Neural progenitor cell (in vitro differentiated cells): ENCODE measurements around the gene MEIS1. TPM values are rescaled to one million over a fixed set of nuclear protein-coding genes. Genes with fewer than 3 reads are reported as not detected.

Source experiments
- DNase-seq: peaks from one replicate; pipeline ENCODE4 v3.0.0-alpha.2; 2016; ENCODE audit warnings: low spot score
- H2AFZ ChIP-seq: fragments of 200-600 bp; sonication (generic); replicated peaks from 2 replicates; pipeline ENCODE4 v1.6.1; 2016; ENCODE audit warnings: antibody characterized with exemption
- H3F3A ChIP-seq: fragments of 200-600 bp; sonication (generic); 2 replicates; pipeline ENCODE4 v1.6.1; 2016; ENCODE audit warnings: antibody characterized with exemption, low read depth
- H3K27ac ChIP-seq: fragments of 200-600 bp; sonication (generic); 2 replicates; pipeline ENCODE4 v1.5.1; 2016; ENCODE audit warnings: mild to moderate bottlenecking
- H3K27me3 ChIP-seq: fragments of 200-600 bp; sonication (generic); 2 replicates; pipeline ENCODE4 v1.6.1; 2016; ENCODE audit warnings: mild to moderate bottlenecking, moderate library complexity
- H3K36me3 ChIP-seq: fragments of 200-600 bp; sonication (generic); 2 replicates; pipeline ENCODE4 v1.5.1; 2016
- H3K4me1 ChIP-seq: fragments of 200-600 bp; sonication (generic); 2 replicates; pipeline ENCODE4 v1.6.1; 2016; ENCODE audit warnings: mixed run types
- H3K4me2 ChIP-seq: fragments of 200-600 bp; sonication (generic); 2 replicates; pipeline ENCODE4 v1.6.1; 2016
- H3K4me3 ChIP-seq: fragments of 200-600 bp; sonication (generic); 2 replicates; pipeline ENCODE4 v1.5.1; 2016
- H3K79me2 ChIP-seq: fragments of 200-600 bp; sonication (generic); 2 replicates; pipeline ENCODE4 v1.6.1; 2016; ENCODE audit warnings: low read depth
- H3K9ac ChIP-seq: fragments of 200-600 bp; sonication (generic); 2 replicates; pipeline ENCODE4 v1.6.1; 2016
- H3K9me3 ChIP-seq: fragments of 200-600 bp; sonication (generic); 2 replicates; pipeline ENCODE4 v1.5.1; 2016; ENCODE audit warnings: low read depth
- H4K20me1 ChIP-seq: fragments of 200-600 bp; sonication (generic); 2 replicates; pipeline ENCODE4 v1.6.1; 2016; ENCODE audit warnings: low read depth
- H3K27ac Mint-ChIP-seq: 3 replicates; pipeline ENCODE4 v1.8.0; 2021; ENCODE audit warnings: mixed read lengths
- H3K27me3 Mint-ChIP-seq: 2 replicates; pipeline ENCODE4 v1.8.0; 2022; ENCODE audit warnings: low read depth, mild to moderate bottlenecking, inconsistent platforms, moderate library complexity, mixed read lengths; ENCODE audit not compliant: insufficient read depth
- H3K36me3 Mint-ChIP-seq: 3 replicates; pipeline ENCODE4 v1.8.0; 2021; ENCODE audit warnings: mixed read lengths
- H3K4me1 Mint-ChIP-seq: 3 replicates; pipeline ENCODE4 v1.8.0; 2021; ENCODE audit warnings: mixed read lengths
- H3K4me3 Mint-ChIP-seq: 3 replicates; pipeline ENCODE4 v1.8.0; 2021; ENCODE audit warnings: mild to moderate bottlenecking, moderate library complexity, mixed read lengths
- H3K9me3 Mint-ChIP-seq: 3 replicates; pipeline ENCODE4 v1.8.0; 2020; ENCODE audit warnings: mixed read lengths
- CTCF ChIP-seq: fragments of 200-600 bp; sonication (generic); IDR thresholded peaks from 2 replicates; pipeline ENCODE4 v1.5.1; 2017; ENCODE audit warnings: antibody characterized with exemption, mild to moderate bottlenecking
- EZH2 ChIP-seq: fragments of 200-600 bp; sonication (generic); IDR thresholded peaks from 2 replicates; pipeline ENCODE4 v1.6.1; 2017; ENCODE audit warnings: antibody characterized with exemption, mild to moderate bottlenecking, moderate library complexity
- EZH2phosphoT487 ChIP-seq: fragments of 200-600 bp; sonication (generic); IDR thresholded peaks from 2 replicates; pipeline ENCODE4 v1.6.1; 2017; ENCODE audit warnings: antibody characterized with exemption
- total RNA-seq: library from RNA; depleted of rRNA; stranded (reverse); fragments of >200 nt; gene quantifications from 2 replicates; pipeline ENCODE4 v1.2.3, GENCODE V29; 2015; ENCODE audit warnings: low replicate concordance

The MEIS1 gene
- total RNA-seq, 1 donor from 2014 or later, result 14.7 TPM

DNA sequence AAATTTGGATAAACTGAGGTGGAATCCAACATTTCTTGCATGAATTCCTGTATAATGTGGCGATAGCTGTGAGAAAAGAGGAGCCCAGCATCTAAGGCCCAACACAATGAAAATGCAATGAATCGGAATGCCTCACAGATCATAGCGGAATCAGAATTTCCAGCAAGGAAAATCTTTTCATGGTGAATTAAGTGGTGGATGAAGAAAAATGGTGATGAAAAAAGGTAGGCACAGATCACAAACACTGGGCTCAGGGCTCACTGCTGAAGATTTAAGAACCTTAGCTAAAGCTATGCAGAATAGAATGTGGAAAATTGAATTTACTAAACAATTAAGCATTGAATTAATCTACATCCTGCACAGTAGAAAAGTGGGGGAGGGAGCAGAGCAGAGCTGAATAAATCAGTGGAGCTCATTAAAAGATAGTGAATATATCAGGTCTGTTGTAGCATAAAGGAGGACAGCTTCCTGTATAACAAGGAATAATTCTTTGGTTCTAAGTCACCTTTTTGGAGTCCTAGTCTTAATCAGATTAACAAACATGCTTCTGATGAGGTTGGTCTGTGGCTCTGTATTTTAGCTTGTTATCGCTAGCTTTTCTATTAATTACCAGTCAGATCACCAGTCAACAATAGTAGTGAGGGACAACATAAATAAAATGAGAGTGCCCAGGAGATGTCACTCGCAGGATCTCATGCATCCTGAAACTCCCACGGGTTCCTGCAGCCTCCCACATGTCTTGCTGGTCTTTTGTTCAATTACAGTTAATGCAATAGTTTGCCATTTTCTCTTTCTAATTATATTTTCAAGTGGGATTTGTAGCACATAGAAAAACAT, 27.0 kb downstream of the MEIS1 start:
- no peaks in the 10 kb centered on the region for H3K27me3 ChIP-seq
- peaks cover 12% of the 10 kb centered on the region for H3K36me3 Mint-ChIP-seq
- TF ChIP-seq EZH2phosphoT487 (no peak), EZH2 (no peak), CTCF (no peak)
- no peak overlapping the region for H2AFZ ChIP-seq
- peaks cover 2% of the 10 kb centered on the region for H3K27me3 Mint-ChIP-seq
- no peak overlapping the region for H3K27ac ChIP-seq
- H4K20me1 ChIP-seq, result no peaks in the 10 kb centered on the region
- H3K4me2 ChIP-seq, result no peak overlapping the region
- no peaks in the 10 kb centered on the region for H3K79me2 ChIP-seq
- no peaks in the 10 kb centered on the region for H3K9me3 ChIP-seq
- no peak overlapping the region for H3K4me3 ChIP-seq
- H3K4me1 ChIP-seq, result peaks cover 5% of the 10 kb centered on the region
- peak overlapping the region; percentile 12 for H3K4me3 Mint-ChIP-seq
- no peak overlapping the region for H3K9ac ChIP-seq
- H3F3A ChIP-seq, result no peaks in the 10 kb centered on the region
- H3K4me1 Mint-ChIP-seq, result peaks cover 73% of the 10 kb centered on the region
- H3K27ac Mint-ChIP-seq, result peak overlapping the region; percentile 85
- peaks cover 3% of the 10 kb centered on the region for H3K9me3 Mint-ChIP-seq
- DNase-seq, result no peak
- no peaks in the 10 kb centered on the region for H3K36me3 ChIP-seq

DNA sequence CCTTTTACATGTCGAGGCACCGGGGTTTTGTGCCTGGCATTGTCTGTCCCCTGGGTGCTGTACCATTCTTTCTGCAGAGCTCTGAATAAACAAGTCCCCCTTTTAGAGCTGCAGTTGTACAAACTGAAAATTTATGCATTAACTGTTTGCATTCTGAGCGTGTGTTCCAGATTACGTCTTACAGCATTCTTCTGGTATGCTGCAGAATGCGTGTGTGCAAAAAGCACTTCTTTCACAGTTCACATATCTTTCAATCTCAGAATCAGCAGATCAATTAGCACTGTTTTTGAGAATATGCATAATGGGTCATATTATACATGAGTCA, 27.5 kb downstream of the MEIS1 start:
- Mint-ChIP-seq H3K27ac (peak overlapping the region; percentile 29), H3K27me3 (peaks cover 3% of the 10 kb centered on the region), H3K9me3 (peaks cover 3% of the 10 kb centered on the region), H3K4me3 (no peak overlapping the region), H3K4me1 (peaks cover 78% of the 10 kb centered on the region), H3K36me3 (peaks cover 10% of the 10 kb centered on the region)
- H2AFZ ChIP-seq, result no peak overlapping the region
- no peak overlapping the region for H3K9ac ChIP-seq
- H3K27ac ChIP-seq, result no peak overlapping the region
- no peaks in the 10 kb centered on the region for H4K20me1 ChIP-seq
- H3F3A ChIP-seq, result no peaks in the 10 kb centered on the region
- no peak for DNase-seq
- H3K79me2 ChIP-seq, result no peaks in the 10 kb centered on the region
- peaks cover 5% of the 10 kb centered on the region for H3K4me1 ChIP-seq
- TF ChIP-seq EZH2phosphoT487, result no peak
- TF ChIP-seq EZH2, result no peak
- no peak for TF ChIP-seq CTCF
- H3K36me3 ChIP-seq, result no peaks in the 10 kb centered on the region
- no peaks in the 10 kb centered on the region for H3K27me3 ChIP-seq
- no peak overlapping the region for H3K4me3 ChIP-seq
- no peak overlapping the region for H3K4me2 ChIP-seq
- H3K9me3 ChIP-seq, result no peaks in the 10 kb centered on the region

GRCh38 chr2:66463206-66463755, 28.4 kb downstream of the MEIS1 start:
- H3K27ac Mint-ChIP-seq, result peak overlapping the region; percentile 61
- H3K9me3 Mint-ChIP-seq, result peaks cover 3% of the 10 kb centered on the region
- H3K27me3 Mint-ChIP-seq, result peaks cover 4% of the 10 kb centered on the region
- Histone ChIP-seq H3K4me2 (no peak overlapping the region), H3K4me3 (no peak overlapping the region), H3K36me3 (no peaks in the 10 kb centered on the region), H4K20me1 (no peaks in the 10 kb centered on the region), H3K9ac (no peak overlapping the region), H3K27ac (no peak overlapping the region), H3F3A (no peaks in the 10 kb centered on the region), H3K4me1 (peaks cover 5% of the 10 kb centered on the region), H3K79me2 (no peaks in the 10 kb centered on the region), H3K27me3 (no peaks in the 10 kb centered on the region), H3K9me3 (no peaks in the 10 kb centered on the region), H2AFZ (no peak overlapping the region)
- H3K4me3 Mint-ChIP-seq, result peak overlapping the region; percentile 8
- DNase-seq, result no peak
- peaks cover 87% of the 10 kb centered on the region for H3K4me1 Mint-ChIP-seq
- H3K36me3 Mint-ChIP-seq, result peaks cover 14% of the 10 kb centered on the region
- TF ChIP-seq CTCF, result no peak
- no peak for TF ChIP-seq EZH2
- TF ChIP-seq EZH2phosphoT487, result no peak
